Activated gamma-delta T cell treated with Interleukin-2 at 50 U/mL for 16 hours (primary cell): ENCODE data around the gene SYNRG.

ENCODE experiments used
- DNase-seq: peaks from one replicate; pipeline ENCODE4 v3.0.0-alpha.2; 2020

Gene SYNRG

GRCh38 chr17:37466471-37466870, 142.7 kb downstream of the SYNRG start:
- DNase-seq: no peak

GRCh38 chr17:37465069-37465616, 144.1 kb downstream of the SYNRG start:
- DNase-seq: no peak
